Stimulated activated CD4-positive, alpha-beta T cell treated with anti-CD3 and anti-CD28 coated beads, Interleukin-2, amount 100 ng/mL, for 24 hours (primary cell): ENCODE measurements around the gene NIT2.
"Not testable (repeated sequence)": the region's sequence is repeated elsewhere in the genome, so short reads cannot be mapped to it uniquely, and the experiment has no call there.

Experiments
- DNase-seq, 2 donors: peaks; one replicate each; pipeline ENCODE4 v3.0.0-alpha.2; 2020

NIT2 gene, protein sequence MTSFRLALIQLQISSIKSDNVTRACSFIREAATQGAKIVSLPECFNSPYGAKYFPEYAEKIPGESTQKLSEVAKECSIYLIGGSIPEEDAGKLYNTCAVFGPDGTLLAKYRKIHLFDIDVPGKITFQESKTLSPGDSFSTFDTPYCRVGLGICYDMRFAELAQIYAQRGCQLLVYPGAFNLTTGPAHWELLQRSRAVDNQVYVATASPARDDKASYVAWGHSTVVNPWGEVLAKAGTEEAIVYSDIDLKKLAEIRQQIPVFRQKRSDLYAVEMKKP

DNA sequence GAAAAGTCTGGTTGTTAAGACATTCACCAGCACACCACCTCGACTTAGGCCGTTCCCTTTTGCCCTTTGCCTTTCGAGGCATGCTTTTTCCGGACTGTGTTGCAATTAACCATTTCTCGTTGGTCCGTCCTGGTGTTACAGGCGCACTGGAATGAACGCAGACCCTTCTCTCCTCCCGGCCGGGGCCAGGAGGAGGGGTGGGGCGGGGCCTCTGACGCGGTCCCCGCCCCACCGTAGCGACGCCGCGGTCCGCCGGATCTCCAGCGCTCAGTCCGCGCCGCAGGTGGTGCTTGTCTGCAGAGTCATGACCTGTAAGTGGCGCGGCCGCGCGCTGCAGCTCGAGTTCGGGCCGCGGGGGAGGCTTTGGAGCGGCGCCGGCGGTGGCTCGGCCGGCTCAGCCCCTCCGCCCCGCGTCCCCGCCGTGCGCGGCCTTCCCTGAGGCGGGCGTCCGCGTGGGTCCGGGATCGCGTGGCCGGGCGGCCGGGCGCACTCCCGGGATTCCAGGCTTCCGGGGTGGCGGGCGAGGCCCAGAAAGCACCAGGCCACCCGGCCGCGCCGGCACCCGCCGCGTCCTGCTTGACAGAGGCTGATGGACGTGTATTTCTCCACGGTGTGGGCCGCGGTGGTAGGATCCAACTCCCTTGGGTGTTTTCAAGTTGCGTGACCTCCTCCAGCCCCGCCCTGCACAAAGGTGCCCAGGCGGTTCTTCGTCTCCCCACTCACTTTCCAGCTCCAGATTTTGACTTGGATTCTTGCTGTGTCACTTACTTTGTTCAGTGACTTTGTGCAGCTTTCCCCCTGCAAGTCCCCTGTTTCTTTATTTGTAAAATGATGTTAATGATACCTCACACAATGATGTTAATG, at the start of gene NIT2:
TSS of gene NIT2 (plus strand) at position 270 of the 864 bp plus-strand sequence. CDS start at position 305, 35 bp downstream.
- DNase-seq: peak; percentile 82 to 85

DNA sequence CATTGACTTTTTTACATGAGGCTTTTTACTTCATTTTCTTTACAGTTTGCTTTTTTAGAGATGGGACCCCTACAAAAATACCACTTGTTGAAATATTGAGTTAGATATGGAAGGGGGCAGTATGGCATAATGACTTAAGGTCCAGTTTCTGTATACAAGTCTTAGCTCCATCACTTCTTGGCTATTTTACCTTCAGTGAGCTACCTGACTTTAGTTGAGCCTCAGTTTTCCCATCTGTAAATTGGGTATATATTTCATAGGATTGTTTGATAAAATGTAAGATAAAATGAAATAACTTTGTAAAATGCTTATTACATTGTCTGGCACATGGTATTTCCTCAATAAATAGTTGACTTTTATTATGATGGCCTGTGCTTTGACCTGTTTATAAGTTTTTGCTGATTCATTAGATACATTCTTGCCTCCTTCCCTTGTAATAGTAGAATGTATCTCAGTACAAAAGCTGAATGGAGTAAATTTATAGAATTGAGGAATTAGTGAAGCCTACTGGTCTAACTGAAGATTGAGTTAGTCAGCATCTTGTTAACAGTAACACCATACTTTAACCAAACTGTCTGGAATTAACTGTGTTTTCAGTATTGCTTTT, 46.2 kb upstream of the NIT2 start:
- DNase-seq: no peak

DNA sequence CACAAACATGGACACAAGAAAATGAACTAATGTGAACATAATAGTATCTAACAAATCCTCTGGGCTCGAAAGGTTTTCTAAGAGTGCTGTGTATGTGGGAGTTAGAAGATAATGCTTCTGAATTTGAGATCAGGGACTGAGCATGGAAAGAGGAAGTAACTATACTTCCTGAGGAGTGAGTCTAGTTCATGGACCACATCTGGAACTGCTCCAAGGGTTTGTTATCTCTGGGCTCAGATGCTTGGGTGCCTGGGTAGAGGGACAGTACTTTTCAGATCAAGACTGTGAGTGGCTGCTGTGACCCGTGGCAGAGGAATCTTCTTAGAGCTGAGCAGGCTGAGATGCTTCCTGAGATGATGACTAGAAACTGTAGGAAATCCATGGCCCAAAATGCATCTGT, 45.2 kb upstream of the NIT2 start:
- DNase-seq: no peak

DNA sequence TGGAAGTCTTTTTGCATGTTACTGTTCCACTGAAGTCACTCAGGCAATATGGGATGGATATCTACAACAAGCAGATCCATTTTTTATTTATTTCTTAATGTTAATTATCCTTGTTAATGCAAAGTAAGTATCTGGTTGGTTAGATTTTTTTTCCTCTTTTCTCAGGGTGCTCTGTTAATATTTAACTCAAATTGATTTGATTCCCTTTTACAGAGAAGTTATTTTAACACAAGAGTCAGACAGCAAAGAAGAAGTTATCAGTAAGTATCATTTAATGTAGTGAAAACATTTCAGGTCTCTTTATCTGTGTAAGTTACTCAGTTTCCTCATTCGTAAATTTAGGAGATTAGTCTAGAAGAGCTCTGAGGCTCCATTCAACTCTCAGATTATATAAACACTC, 39.5 kb upstream of the NIT2 start:
- DNase-seq: no peak

DNA sequence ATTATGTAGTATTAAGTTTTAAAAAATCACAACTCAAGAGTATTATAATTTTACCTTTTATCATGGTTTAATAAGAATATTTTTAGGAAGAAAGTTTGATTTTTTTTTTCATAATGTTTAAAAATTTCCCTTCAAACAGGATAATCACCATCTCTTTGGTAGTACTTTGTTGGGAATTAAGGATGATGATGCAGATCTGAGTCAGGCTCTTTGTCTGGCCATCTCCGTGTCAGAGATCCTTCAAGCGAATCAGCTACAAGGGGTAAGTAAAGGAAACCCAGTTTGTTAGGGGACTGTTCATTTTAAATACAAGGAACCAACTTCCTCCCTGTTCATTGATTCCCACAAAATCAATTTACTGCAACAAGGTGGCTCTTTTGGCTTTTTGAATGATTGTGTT, 36.8 kb upstream of the NIT2 start:
- DNase-seq: no peak

DNA sequence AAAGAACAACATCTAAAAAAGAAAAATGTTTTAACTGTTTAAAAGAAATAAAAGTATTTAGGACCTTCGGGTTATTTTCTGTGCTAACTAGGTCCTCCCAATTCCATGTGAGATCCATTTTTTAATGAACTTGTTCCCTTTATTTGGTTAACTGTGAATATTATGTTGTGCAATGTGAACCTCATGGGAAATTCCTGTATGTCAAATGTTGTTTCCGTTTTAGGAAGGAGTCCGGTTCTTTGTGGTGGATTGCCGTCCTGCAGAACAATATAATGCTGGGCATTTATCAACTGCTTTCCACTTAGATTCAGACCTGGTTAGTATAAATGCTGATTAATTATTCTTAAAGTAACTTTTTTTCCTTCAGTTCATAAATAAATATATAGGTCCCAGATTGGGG, 35.5 kb upstream of the NIT2 start:
- no peak for DNase-seq

DNA sequence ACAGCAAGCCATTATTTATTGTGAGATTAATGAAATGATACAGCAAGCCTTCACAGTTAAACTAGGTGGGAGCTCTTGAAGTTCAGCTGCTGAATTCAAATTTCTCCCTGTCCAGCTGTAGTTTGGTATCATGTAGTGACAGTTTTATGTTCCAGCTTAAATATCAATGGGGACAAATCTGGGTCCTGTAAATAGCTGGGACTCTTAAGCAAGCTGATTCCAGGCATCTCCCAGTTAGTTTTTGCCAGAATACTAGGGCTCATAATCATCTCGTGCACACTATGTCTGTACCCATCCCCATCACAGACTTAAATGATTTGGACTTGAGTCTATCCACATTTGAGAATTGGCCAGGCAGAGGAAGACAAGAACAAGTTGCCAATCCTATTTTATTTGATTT, 27.9 kb upstream of the NIT2 start:
- no peak for DNase-seq

DNA sequence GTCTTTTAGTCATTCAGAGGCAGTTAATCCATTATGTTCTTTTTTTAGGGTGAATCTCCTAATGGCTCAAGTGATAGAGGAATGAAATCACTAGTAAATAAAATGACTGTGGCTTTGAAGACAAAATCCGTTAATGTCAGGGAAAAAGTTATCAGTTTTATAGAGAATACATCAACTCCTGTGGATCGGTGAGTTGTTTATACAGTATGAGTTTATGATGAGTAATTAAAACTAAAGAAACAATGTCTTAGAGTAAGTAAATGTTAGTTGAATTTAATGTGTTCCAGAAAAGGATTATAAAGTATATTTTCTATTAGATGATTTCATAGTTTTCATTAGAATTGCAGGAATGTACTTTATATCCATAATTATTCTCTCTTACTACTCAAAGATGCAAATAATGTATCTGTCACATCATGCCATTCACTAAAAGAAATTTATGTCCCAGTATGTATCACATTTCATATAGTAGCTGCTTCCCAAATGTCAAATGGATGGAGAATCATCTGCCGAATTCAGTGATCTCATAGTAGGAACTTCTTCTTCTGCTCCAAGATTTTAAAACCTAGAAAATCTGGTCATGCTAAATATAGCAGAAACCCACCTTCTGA, 24.1 kb upstream of the NIT2 start:
- DNase-seq: no peak

DNA sequence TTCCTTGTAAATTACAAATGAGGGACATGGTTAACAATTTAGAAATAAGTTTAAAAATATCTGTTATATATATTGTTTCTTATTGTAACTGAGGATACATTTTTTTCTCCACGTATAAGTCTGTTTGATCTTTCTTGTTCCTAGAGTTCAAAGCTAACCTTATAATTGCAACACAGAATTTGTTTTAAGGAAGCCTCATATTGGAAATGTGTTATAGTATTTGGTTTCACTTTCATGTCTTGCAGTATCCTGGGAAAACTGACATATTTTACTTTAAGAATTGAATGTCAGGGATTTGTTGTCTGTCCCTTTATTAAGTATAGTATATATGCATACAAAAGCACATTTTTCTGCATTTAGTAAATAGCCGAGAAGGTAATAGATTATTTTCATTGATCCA, 23.5 kb upstream of the NIT2 start:
- no peak for DNase-seq

DNA sequence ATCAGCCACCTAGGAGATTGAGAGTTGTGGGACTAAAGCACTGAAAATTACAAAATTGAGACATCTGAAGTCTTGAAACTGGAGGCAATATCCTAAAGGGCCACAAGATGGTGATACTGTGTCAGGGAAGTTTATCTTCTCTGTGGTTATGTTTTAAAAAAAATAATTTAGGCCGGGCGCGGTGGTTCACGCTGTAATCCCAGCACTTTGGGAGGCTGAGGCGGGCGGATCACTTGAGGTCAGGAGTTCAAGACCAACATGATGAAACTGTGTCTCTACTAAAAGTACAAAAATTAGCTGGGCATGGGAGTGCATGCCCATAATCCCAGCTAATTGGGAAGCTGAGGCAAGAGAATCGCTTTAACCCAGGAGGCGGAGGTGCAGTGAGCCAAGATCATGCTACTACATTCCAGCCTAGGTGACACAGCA, 17.9 kb upstream of the NIT2 start:
- peak; percentile 26 to 29 for DNase-seq

DNA sequence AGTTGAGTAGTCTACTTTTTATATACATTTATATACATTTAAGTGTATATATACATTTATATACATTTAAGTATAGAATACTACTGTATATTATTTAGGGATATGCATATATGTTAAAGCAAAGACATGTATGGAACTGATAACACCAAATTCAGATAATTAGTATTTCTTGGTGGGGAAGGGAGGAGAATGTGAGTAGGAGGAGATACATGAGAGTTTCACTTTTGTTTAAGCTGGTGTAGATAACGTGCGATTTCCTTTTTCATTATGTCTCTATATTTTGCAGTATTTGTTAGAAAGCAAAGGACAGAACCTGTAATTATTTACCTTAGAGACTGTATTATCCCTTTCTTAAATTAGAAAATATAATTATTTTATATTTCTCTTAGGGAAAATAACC, 16.6 kb upstream of the NIT2 start:
- DNase-seq: no peak

DNA sequence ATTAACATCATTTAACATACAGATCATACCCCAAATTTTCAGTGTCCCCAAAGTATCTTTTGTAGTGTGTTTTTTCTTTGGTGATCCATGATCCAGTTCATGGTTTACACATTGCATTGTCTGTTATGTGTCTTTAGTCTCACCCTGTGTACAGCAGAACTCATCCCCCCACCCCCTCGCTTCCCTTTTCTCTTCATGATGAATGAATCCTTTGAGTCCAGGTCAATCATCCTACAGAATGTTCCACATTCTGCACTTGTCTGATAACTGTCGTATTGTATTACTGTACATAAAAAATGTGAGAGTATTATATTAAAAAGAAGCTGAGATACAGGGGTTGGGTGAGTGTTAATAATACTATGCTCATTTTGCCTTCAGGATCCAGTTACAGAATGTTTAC, 14.6 kb upstream of the NIT2 start:
- DNase-seq: no peak

DNA sequence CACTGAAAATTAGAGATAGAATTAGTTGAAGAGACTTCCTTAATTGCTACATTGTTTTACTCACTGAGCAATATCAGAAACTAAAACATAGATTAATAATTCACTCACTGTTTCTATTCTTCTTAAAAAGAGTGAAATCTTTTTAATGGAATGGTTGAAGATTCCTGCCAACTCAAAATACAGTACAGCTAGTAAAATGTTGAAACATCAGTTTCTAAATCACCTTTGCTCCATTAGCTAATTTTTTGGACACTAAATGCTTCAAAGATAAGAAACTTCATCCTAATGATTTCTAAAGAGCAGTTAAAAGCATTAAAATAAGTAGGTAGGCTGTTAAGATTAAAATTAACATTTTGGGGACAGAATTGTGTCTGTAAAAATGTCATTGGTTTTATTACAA, 10.5 kb upstream of the NIT2 start:
- DNase-seq: no peak

DNA sequence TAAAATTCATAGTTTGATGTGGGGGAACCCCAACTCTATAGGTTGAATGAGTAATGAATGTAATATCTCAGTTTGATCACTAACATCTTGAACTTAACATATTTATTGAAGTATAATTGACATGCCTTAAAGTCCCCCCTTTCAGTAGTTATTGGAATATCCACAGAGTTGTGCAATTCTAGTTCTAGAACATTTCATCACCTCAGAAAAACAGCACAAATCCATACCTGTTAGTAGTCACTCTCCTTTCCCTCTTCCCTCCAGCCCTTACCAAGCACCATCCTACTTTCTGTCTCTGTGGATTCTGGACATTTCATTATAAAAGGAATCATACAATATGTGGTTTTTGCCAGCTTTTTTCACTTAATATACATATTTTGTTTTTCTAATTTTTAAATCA, 8.7 kb upstream of the NIT2 start:
- DNase-seq: no peak

DNA sequence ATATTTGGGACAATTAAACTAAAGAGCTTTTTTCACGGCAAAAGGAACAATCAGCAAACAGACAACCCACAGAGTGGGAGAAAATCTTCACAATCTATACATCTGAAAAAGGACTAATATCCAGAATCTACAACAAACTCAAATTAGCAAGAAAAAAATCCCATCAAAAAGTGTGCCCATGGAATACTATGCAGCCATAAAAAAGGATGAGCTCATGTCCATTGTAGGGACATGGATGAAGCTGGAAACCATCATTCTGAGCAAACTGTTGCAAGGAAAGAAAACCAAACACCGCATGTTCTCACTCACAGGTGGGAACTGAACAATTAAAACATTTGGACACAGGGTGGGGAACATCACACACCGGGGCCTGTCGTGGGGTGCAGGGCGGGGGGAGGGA, 7.2 kb upstream of the NIT2 start:
- not testable (repeated sequence) for DNase-seq

DNA sequence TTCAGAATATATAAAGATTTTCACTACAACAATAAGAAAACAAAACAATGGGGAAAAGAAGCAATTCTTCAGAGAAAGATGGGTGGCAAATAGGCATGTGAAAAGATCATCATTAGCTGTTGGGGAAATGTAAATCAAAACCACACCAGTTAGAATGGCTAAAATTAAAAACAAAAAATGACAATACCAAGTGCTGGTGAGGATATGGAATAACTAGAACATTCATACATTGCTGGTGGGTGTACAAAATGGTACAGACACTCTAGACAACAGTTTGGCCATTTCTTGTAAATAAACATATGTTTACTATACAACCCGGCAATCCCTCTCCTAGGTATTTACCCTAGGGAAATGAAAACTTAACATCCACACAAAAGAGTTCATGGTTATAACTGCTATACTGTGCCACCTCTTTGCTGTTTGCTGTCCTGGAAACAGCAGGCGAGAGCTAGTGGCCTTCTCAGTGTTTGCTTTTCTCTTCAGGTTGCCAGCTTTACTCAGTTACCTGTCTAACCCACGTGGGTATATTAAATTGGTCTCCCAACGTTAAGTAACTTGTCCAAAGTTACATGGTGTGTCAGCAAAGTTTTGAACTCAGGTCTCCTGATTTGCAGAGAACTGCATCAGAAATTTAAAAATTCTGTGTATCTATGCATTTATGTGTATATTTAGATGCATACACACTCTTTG, 4.6 kb upstream of the NIT2 start:
- DNase-seq: no peak

DNA sequence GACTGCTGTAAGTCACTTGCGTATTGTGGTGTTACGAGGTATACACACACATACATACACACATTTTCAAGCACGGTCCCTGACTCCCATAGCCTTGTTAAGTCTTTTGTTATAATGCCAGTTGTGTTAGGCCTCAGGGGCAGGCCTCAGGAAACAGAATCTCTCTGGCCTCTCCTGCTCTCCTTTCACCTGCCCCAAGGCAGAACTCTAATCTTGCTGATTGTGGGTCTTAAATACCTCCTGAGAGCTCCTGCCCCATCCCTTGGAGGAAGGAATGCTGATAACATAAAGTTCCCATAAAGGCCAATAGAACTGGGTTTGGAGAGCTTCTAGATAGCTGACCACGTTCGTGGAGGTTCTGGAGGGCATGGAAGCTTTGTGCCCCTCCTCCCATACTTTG, 3.9 kb upstream of the NIT2 start:
- DNase-seq: no peak

DNA sequence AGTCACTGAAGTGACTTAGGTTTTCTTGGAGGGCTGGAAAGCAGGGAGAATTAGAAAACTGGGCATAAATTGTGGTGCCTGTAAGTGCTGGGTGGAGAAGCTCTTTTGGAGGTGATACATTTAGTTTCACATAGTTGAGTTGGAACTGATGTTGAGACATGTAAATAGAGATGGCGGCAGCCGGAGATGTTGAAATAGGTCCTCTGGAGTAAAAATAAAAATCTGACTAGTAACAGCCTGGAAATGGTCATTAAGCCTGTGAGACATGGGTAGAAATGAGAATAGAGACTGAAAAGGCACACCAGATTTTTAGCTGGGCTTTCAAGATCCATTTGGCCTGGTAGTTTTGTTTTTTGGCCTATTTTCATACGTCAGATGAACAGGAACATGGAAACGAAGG, 2.9 kb upstream of the NIT2 start:
- no peak for DNase-seq

DNA sequence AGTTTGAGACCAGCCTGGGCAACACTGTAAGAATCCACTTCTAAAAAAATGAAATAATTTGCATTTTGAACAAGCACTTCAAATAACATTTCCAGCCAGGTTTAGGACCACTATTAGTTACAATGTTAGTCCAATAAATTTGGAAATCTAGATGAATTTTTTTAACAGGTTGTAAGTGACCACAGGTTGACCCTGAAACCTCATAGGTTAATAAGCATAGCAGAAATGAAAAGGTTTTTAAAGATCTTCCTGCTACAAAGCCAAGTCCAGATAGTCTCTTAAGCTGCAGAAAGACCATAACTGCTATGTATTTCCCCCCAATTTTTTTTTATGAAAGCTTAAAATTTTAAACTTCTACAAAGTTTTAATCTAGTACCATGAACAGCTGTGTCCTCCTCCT, 1.5 kb upstream of the NIT2 start:
- DNase-seq: no peak

DNA sequence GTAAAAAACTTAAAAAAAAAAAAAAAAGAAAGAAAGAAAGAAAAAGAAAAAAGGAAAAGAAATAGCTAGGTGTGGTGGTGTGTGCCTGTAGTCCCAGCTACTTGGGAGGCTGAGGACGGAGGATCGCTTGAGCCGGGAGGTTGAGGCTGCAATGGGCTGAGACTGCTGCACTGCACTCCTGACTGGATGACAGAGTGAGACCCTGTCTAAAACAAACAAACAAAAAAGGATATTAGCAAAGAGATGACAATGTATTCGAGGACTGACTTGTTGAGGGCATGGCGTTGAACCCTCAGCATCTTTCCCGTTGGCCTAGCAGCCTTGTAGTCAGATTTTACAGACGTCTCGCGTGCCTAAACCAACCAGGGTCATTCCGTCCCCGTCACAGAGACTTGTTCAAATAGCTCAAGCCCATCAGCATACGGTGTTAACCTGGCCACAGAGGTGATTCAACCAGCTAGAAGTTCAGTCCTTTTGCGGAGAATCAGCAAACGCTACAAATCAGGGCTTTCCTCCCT, 528 bp upstream of the NIT2 start:
- DNase-seq: no peak

DNA sequence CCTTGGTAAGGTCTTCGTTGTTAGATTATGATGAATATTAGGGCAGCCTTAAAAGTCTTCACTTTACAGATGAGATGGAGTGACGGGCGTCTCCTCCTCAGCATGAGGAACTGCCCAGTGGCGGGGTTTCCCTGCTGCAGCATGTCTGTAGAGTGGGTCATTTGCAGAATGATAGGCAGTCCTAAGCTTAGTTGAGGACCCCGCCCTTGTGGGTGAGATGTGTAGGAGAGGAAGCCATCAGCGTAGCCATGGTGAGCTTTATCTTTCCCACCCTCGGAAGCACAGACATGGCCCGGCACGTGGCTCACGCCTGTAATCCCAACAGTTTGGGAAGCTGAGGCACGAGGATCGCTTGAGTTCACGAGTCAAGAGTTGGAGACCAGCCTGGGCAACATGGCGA, 877 bp downstream of the NIT2 start:
- DNase-seq: peak; percentile 24 to 38

DNA sequence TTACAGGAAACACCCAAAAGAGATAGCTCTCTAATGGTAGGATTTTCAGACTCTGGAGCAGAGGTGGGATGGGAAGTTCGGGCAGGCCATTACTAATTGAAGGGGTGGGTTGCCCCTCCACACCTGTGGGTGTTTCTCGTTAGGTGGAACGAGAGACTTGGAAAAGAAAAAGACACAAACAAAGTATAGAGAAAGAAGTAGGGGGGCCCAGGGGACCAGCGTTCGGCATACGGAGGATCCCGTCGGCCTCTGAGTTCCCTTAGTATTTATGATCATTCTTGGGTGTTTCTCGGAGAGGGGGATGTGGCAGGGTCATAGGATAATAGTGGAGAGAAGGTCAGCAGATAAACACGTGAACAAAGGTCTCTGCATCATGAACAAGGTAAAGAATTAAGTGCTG, 1.7 kb downstream of the NIT2 start:
- not testable (repeated sequence) for DNase-seq

DNA sequence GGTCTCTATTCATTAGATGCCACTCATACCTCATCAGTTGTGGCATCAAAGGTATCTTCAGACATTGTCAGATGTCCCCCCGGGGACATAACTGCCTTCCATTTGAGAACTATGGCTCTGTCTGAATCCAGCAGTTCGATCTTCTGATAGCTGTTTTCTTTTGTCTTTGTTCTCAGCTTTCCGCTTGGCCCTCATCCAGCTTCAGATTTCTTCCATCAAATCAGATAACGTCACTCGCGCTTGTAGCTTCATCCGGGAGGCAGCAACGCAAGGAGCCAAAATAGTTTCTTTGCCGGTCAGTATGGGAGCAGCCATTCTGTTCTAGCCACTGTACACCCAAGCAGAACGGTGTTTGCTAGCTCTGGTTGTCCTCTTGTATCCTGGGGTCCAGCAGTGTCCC, 4.4 kb downstream of the NIT2 start:
- no peak for DNase-seq
